HL-60/S4 treated with phorbol 12-myristate 13-acetate at 8.2 ng/mL for 4 days and 3 days (cell line): Measurements from ENCODE around the gene OR5D18.
"Not testable (repeated sequence)": the region's sequence is repeated elsewhere in the genome, so short reads cannot be mapped to it uniquely, and the experiment has no call there.

Source experiments
- in situ Hi-C: fragments of 300-500 bp; cut with MboI; formaldehyde crosslinking; loops from 2 replicates; pipeline ENCODE4 v1.15.0; 2022; ENCODE audit warnings: low sequenced_read_pairs

OR5D18 gene

GRCh38 chr11:55819330-55819729 lies at the start of gene OR5D18:
OR5D18 (plus strand) TSS chr11:55819630; CDS start chr11:55819630, 0 bp downstream.
- in situ Hi-C loops = no loop called here

GRCh38 chr11:55773138-55773537 lies 46.3 kb upstream of the OR5D18 start, which contains the start of gene OR5D13:
OR5D13 (plus strand) TSS chr11:55773438; CDS start chr11:55773438, 0 bp downstream.
- in situ Hi-C loops = no loop called here

GRCh38 chr11:55791606-55792005 lies 27.8 kb upstream of the OR5D18 start:
- in situ Hi-C loops = no loop called here

DNA sequence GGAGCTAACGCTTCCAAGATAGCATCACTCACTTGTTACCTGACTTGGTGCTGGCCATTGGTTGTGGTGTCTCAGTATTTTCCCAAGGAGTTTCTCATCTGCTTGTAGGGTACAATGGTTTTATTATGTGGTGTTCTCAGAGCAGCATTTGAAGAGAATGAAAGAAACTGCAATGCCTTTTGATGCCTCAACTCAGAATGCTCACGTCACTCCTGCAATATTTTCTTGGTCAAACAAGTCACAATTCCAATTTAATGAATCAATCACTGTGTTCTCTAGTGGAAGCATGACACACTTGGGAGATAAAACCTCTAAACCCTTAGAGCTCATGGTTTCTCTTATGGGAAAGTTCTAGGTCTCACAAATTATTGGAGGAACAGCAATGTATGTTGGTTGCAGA lies 26.1 kb upstream of the OR5D18 start:
- in situ Hi-C loops = no loop called here

- in situ Hi-C loops = no loop called here
These were observed 24.2 kb upstream of the OR5D18 start, which contains the start of gene OR5D14 for GRCh38 chr11:55795256-55795655. OR5D14 (plus strand) TSS chr11:55795556; CDS start chr11:55795556, 0 bp downstream.

- in situ Hi-C loops = no loop called here
These were observed 13.2 kb upstream of the OR5D18 start for GRCh38 chr11:55806248-55806647.

GRCh38 chr11:55811067-55811466 lies 8.4 kb upstream of the OR5D18 start, which contains the start of gene OR5L1:
OR5L1 (plus strand) TSS chr11:55811367; CDS start chr11:55811467, 100 bp downstream.
- in situ Hi-C loops = no loop called here

DNA sequence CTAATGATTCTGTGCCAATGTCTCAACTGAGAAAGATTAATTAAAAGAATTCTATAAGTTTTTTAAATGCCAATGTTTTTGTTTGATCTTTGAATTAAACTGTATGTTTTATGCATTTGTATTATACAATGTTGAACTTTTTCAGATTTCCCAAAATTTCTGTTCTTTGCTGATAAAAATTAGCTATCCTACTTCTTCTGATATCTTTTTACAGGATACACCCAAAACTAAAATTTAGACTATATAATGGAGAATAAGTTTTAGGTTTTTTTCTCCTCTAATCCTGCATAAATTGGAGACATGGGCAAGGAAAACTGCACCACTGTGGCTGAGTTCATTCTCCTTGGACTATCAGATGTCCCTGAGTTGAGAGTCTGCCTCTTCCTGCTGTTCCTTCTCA lies 7.5 kb downstream of the OR5D18 start, which contains the start of gene OR5L2:
OR5L2 (plus strand) TSS at position 301 of the 400 bp plus-strand sequence; CDS start at position 301, 0 bp downstream.
- in situ Hi-C loops = no loop called here

DNA sequence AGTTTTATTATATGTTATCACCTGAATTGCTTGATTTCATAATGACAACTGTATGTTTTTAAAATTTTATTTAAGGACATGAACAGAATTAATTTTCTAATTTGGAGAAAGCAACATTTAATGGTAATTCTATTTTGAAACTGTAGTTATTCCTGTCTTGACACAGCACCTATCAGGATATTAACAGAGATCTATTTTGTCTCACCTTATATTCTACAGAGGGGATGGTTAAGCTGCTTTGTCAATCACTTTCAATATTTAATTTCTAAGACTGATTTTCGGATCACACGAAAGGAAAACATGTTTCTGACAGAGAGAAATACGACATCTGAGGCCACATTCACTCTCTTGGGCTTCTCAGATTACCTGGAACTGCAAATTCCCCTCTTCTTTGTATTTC lies 19.0 kb downstream of the OR5D18 start, which contains the start of gene OR5D16:
OR5D16 (plus strand) TSS at position 301 of the 400 bp plus-strand sequence; CDS start at position 301, 0 bp downstream.
- in situ Hi-C loops = no loop called here

DNA sequence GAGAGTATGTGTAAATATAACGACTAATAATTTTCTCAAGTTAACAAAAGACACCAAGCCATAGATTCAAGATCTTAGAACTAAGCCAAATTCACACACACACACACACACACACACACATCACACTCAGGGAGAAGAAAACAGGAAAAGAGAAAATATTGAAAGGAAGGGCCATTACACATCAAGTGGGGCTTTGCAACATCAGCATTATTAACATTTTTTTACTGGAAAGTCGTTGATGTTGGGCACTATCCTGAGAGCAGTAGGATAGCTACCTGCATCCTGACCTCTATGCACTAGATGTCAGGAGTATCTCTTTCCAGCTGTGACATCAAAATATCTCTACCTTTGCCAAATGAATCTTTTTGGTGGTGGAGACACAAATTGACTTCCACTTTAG lies 28.0 kb downstream of the OR5D18 start:
- in situ Hi-C loops = no loop called here

DNA sequence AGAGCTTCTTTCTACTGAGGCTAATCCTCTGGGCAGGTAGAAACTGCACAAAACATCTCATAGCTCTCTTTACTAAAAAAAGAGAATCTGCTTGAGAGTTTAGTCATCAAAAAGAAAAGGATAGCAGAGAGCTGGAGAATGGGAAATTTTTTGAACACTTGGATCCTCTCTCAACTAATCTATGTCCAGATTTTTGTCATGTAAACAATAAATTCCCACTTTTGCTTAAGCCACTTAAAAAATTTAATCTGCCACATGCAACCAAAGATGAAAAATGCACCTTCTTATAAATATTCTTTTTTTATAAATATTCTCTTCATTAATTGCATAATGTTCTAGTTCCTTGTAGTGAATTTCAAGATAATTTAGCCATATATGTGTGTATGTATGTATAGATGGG lies 29.6 kb downstream of the OR5D18 start:
- in situ Hi-C loops = no loop called here

GRCh38 chr11:55852141-55852540 lies 32.7 kb downstream of the OR5D18 start:
- in situ Hi-C loops = no loop called here

DNA sequence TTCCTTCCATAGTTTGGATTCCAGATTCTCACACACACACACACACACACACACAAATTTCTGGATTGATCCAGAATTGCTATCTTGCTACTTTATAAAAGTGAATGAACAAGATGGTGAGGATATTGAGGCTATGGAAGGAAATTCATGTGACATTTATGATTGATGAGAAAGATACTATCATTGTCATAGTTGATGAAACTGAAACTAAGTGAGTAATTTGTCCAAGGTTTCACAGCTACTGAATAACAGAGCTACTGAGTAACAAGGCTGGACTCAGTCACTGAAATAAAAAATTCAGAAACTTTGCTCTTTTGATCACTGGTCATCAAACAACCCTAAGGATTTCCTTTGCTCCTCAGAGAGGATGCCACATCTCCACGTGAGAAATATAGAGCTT lies 35.3 kb downstream of the OR5D18 start:
- in situ Hi-C loops = no loop called here

- in situ Hi-C loops = not testable (repeated sequence)
These were observed 47.9 kb downstream of the OR5D18 start for GRCh38 chr11:55867354-55867753.
